Tibial nerve (tissue), 4 donors: ENCODE data around the gene POMC. TPM values are rescaled to one million over a fixed set of nuclear protein-coding genes. Genes with fewer than 3 reads are reported as not detected.
"Not testable (repeated sequence)": the region's sequence is repeated elsewhere in the genome, so short reads cannot be mapped to it uniquely, and the experiment has no call there.

ENCODE experiments used
- DNase-seq, 2 donors: peaks; one replicate each; pipeline ENCODE4 v3.0.0-alpha.2; 2019; ENCODE audit warnings: low spot score in 2 of 2
- H3K27ac ChIP-seq, 4 donors: fragments of 200-600 bp; sonication (generic) in 3 of 4; one replicate each; pipeline ENCODE4 v1.5.1; 2017 to 2019; ENCODE audit warnings: mild to moderate bottlenecking in 1 of 4
- H3K27me3 ChIP-seq, 2 donors: fragments of 200-600 bp; sonication (generic) in 1 of 2; one replicate each; pipeline versions ENCODE4 v1.5.1 to v1.6.0; 2017 to 2019
- H3K36me3 ChIP-seq, 3 donors: fragments of 200-600 bp; sonication (generic); one replicate each; pipeline ENCODE4 v1.5.1; 2018 to 2019
- H3K4me1 ChIP-seq, 4 donors: fragments of 200-600 bp; sonication (generic) in 3 of 4; one replicate each; pipeline ENCODE4 v1.5.1; 2017 to 2019
- H3K4me3 ChIP-seq, 4 donors: fragments of 200-600 bp; sonication (generic) in 3 of 4; one replicate each; pipeline ENCODE4 v1.5.1; 2017 to 2019; ENCODE audit warnings: mild to moderate bottlenecking in 1 of 4, moderate library complexity in 1 of 4
- H3K9me3 ChIP-seq, 4 donors: fragments of 200-600 bp; sonication (generic) in 3 of 4; one replicate each; pipeline ENCODE4 v1.5.1; 2017 to 2019
- CTCF ChIP-seq, 5 experiments: fragments of 200-600 bp in 3 of 5; fragments of 450-650 bp in 2 of 5; sonication (generic) in 3 of 5; IDR thresholded peaks; one replicate each; pipeline ENCODE4 v1.5.1; 2016 to 2019; ENCODE audit warnings: antibody characterized with exemption in 5 of 5, mild to moderate bottlenecking in 3 of 5, moderate library complexity in 2 of 5
- EP300 ChIP-seq, 2 donors: sonication (generic); formaldehyde crosslinking; IDR thresholded peaks; one replicate each; pipeline ENCODE4 v1.6.1; 2017; ENCODE audit warnings: antibody characterized with exemption in 2 of 2, mild to moderate bottlenecking in 1 of 2
- POLR2A ChIP-seq, 2 donors: fragments of 450-650 bp; IDR thresholded peaks; one replicate each; pipeline ENCODE4 v1.6.1; 2017; ENCODE audit warnings: antibody characterized with exemption in 2 of 2, mild to moderate bottlenecking in 2 of 2, moderate library complexity in 2 of 2
- WGBS, 2 donors: methylation state at CpG; one replicate each; pipeline ENCODE4 v1.1.5; 2018; 5-methylcytosine and 5-hydroxymethylcytosine counted together
- total RNA-seq, 4 donors: library from RNA; depleted of rRNA; stranded (reverse); fragments of >200 nt; gene quantifications; one replicate each; pipeline ENCODE4 v1.1.0, GENCODE V29; 2016

POMC gene
- total RNA-seq, 4 donors from 2014 or later: 4.5 to 29.9 (median 9.2) TPM

- TF ChIP-seq CTCF (IDR thresholded peaks at IDR 0.05): no peak
- TF ChIP-seq EP300 (IDR thresholded peaks at IDR 0.05): no peak
- H3K27me3 ChIP-seq: no peaks in the 10 kb centered on the region
- H3K36me3 ChIP-seq: peaks cover 0 to 58% (median 0%) of the 10 kb centered on the region in 3 donors
- DNase-seq: no peak
- no peak overlapping the region for H3K4me3 ChIP-seq
- 85 to 90% methylated on average over 12 of the region's 12 CpGs for WGBS, 2 donors
- no peaks in the 10 kb centered on the region for H3K9me3 ChIP-seq
- no peaks in the 10 kb centered on the region for H3K4me1 ChIP-seq
- no peak overlapping the region for H3K27ac ChIP-seq
These were observed 16.7 kb downstream of the POMC start for GRCh38 chr2:25151718-25152117.

GRCh38 chr2:25150993-25151392, 17.4 kb downstream of the POMC start:
- H3K4me3 ChIP-seq, H3K27me3 ChIP-seq, H3K4me1 ChIP-seq, H3K9me3 ChIP-seq, DNase-seq, H3K27ac ChIP-seq: not testable (repeated sequence)
- peaks cover 0 to 65% (median 0%) of the 10 kb centered on the region in 3 donors for H3K36me3 ChIP-seq
- 91 to 93% methylated on average over 5 of the region's 5 CpGs for whole genome bisulfite sequencing, 2 donors

- 92 to 93% methylated on average over 5 to 6 of the region's 6 CpGs for WGBS, 2 donors
- H3K4me3 ChIP-seq: no peak overlapping the region
- TF ChIP-seq EP300 (IDR thresholded peaks at IDR 0.05) (no peak), POLR2A (IDR thresholded peaks at IDR 0.05) (no peak), CTCF (IDR thresholded peaks at IDR 0.05) (no peak)
- H3K36me3 ChIP-seq: peaks cover 0 to 66% (median 0%) of the 10 kb centered on the region in 3 donors
- H3K27me3 ChIP-seq: no peaks in the 10 kb centered on the region
- no peaks in the 10 kb centered on the region for H3K4me1 ChIP-seq
- H3K27ac ChIP-seq: no peak overlapping the region
- DNase-seq: no peak
- H3K9me3 ChIP-seq: no peaks in the 10 kb centered on the region
These were observed 18.7 kb downstream of the POMC start for GRCh38 chr2:25149646-25150045.

- TF ChIP-seq EP300 (IDR thresholded peaks at IDR 0.05) (no peak), POLR2A (IDR thresholded peaks at IDR 0.05) (no peak), CTCF (IDR thresholded peaks at IDR 0.05) (no peak)
- no peaks in the 10 kb centered on the region for H3K4me1 ChIP-seq
- H3K4me3 ChIP-seq: no peak overlapping the region
- DNase-seq: no peak
- 95% methylated on average over 10 of the region's 10 CpGs for WGBS, 2 donors
- no peaks in the 10 kb centered on the region for H3K27me3 ChIP-seq
- H3K27ac ChIP-seq: no peak overlapping the region
- H3K36me3 ChIP-seq: peaks cover 0 to 55% (median 0%) of the 10 kb centered on the region in 3 donors
- H3K9me3 ChIP-seq: no peaks in the 10 kb centered on the region
These were observed 21.5 kb downstream of the POMC start for GRCh38 chr2:25146896-25147295.

GRCh38 chr2:25145803-25146202, 22.6 kb downstream of the POMC start:
- WGBS, 2 donors: 75 to 90% methylated on average over 6 of the region's 6 CpGs
- no peak for DNase-seq
- Histone ChIP-seq H3K36me3 (peaks cover 0 to 61% (median 0%) of the 10 kb centered on the region in 3 donors), H3K27me3 (no peaks in the 10 kb centered on the region), H3K27ac (no peak overlapping the region), H3K4me1 (no peaks in the 10 kb centered on the region), H3K4me3 (no peak overlapping the region), H3K9me3 (no peaks in the 10 kb centered on the region)
- TF ChIP-seq EP300 (IDR thresholded peaks at IDR 0.05): no peak
- TF ChIP-seq POLR2A (IDR thresholded peaks at IDR 0.05): no peak
- TF ChIP-seq CTCF (IDR thresholded peaks at IDR 0.05): no peak

GRCh38 chr2:25141120-25141519, 27.3 kb downstream of the POMC start:
- Histone ChIP-seq H3K4me1 (no peaks in the 10 kb centered on the region), H3K9me3 (no peaks in the 10 kb centered on the region), H3K27me3 (no peaks in the 10 kb centered on the region), H3K27ac (no peak overlapping the region), H3K4me3 (no peak overlapping the region), H3K36me3 (peaks cover 0 to 70% (median 0%) of the 10 kb centered on the region in 3 donors)
- TF ChIP-seq EP300 (IDR thresholded peaks at IDR 0.05): no peak
- WGBS, 2 donors: 62 to 72% methylated on average over 3 to 8 of the region's 8 CpGs
- no peak for DNase-seq

GRCh38 chr2:25140535-25140934, 27.8 kb downstream of the POMC start:
- not testable (repeated sequence) for H3K4me1 ChIP-seq, H3K9me3 ChIP-seq, H3K27ac ChIP-seq, H3K4me3 ChIP-seq, H3K27me3 ChIP-seq, DNase-seq
- WGBS, 2 donors: 92 to 96% methylated on average over 4 of the region's 4 CpGs
- peaks cover 0 to 70% (median 0%) of the 10 kb centered on the region in 3 donors for H3K36me3 ChIP-seq
